Heart left ventricle (tissue), 16 donors: Measurements from ENCODE around the gene TASL. TPM values are rescaled to one million over a fixed set of nuclear protein-coding genes. Genes with fewer than 3 reads are reported as not detected.

ENCODE experiments used
- ATAC-seq, 4 donors: fragments of 200-7000 bp; cut with Tn5 transposase; one replicate each; pipeline ENCODE4 v1.9.1; 2020 to 2022; ENCODE audit warnings: moderate library complexity in 4 of 4, mild to moderate bottlenecking in 3 of 4, moderate number of reproducible peaks in 1 of 4
- DNase-seq, 5 donors: peaks; one replicate each; pipeline ENCODE4 v3.0.0-alpha.2; 2020
- H3K27ac ChIP-seq, 12 donors: fragments of 200-600 bp; sonication (generic) in 4 of 12; one replicate each; pipeline versions ENCODE4 v1.5.0 to v1.8.0; 2016 to 2022; ENCODE audit warnings: mild to moderate bottlenecking in 2 of 12
- H3K27me3 ChIP-seq, 9 donors: fragments of 200-600 bp; sonication (generic) in 2 of 9; one replicate each; pipeline versions ENCODE4 v1.5.1 to v1.8.0; 2016 to 2022; ENCODE audit warnings: mild to moderate bottlenecking in 3 of 9
- H3K36me3 ChIP-seq, 9 donors: fragments of 200-600 bp; sonication (generic) in 2 of 9; one replicate each; pipeline versions ENCODE4 v1.5.0 to v1.8.0; 2018 to 2022; ENCODE audit warnings: mild to moderate bottlenecking in 2 of 9
- H3K4me1 ChIP-seq, 12 donors: fragments of 200-600 bp; sonication (generic) in 4 of 12; one replicate each; pipeline versions ENCODE4 v1.5.0 to v1.8.0; 2016 to 2022; ENCODE audit warnings: mild to moderate bottlenecking in 3 of 12
- H3K4me3 ChIP-seq, 12 donors: fragments of 200-600 bp; sonication (generic) in 4 of 12; one replicate each; pipeline versions ENCODE4 v1.5.0 to v1.8.0; 2017 to 2022; ENCODE audit warnings: mild to moderate bottlenecking in 9 of 12, moderate library complexity in 4 of 12
- H3K9me3 ChIP-seq, 12 donors: fragments of 200-600 bp; sonication (generic) in 4 of 12; one replicate each; pipeline versions ENCODE4 v1.5.0 to v1.8.0; 2016 to 2022; ENCODE audit warnings: mild to moderate bottlenecking in 1 of 12
- CTCF ChIP-seq, 12 donors: fragments of 200-600 bp; sonication (generic) in 4 of 12; IDR thresholded peaks; one replicate each; pipeline versions ENCODE4 v1.5.0 to v1.8.0; 2018 to 2022; ENCODE audit warnings: antibody characterized with exemption in 12 of 12, mild to moderate bottlenecking in 5 of 12
- POLR2A ChIP-seq, 2 donors: fragments of 450-650 bp; IDR thresholded peaks; one replicate each; pipeline ENCODE4 v1.6.1; 2017; ENCODE audit warnings: antibody characterized with exemption in 2 of 2, mild to moderate bottlenecking in 2 of 2, moderate library complexity in 2 of 2
- WGBS, 4 donors: extraction: QIAGEN DNeasy Blood & Tissue Kit in 2 of 4; methylation state at CpG; one replicate each; pipeline versions ENCODE4 v1.1.5 to v1.1.7; 2013 to 2018; 5-methylcytosine and 5-hydroxymethylcytosine counted together
- intact Hi-C, 10 donors: fragments of 100-400 bp; cut with DNase I; formaldehyde crosslinking; loops; one replicate each; pipeline versions ENCODE4 v1.11.1 to v1.14.2; 2022
- polyA plus RNA-seq, 2 donors: library from polyadenylated mRNA; stranded (reverse); fragments of 200-250 nt; gene quantifications; one replicate each; pipeline ENCODE4 v1.2.3, GENCODE V29; 2013
- total RNA-seq, 9 donors: library from RNA; depleted of rRNA in 2 of 9; stranded (reverse); fragments of >200 nt in 2 of 9; fragmentation: NEBNext Ultra II Directional in 3 of 9; extraction: Animal tissue kit (Norgen Biotek cat#: 25700) in 3 of 9; gene quantifications; one replicate each; pipeline versions ENCODE4 v1.1.0 to v1.2.4, GENCODE V29; 2016 to 2023
- donor health status: ischemic (EF 13 %, LVEDD 7.1; RV severe dilation, severe dysfunction).
- donor health status: healthy with polysubstance abuse.
- donor health status: DM: no; HTN: yes; CAD: no.
- donor health status: DM: no; HTN: no; CAD: no.
- donor health status: ischemic (EF 25% LVEDD 6.9; RV normal size, moderate dysfunction).
- donor health status: ischemic (EF 25% LVEDD 5.7; RV mildly dilated, moderate dysfunction).
- donor health status: healthy.
- donor health status: DM: yes; HTN: yes; CAD: no.
- donor health status: ischemic (EF 35%, LVEDD 5.7; RV mildly dilated, moderate dysfunction).
- donor health status: nonischemic (EF 11% LVEDD 7.7; RV severe dilation, severe dysfunction).
- donor health status: DM: yes; HTN: yes; CAD: no.
- donor health status: PGD.
- donor health status: ischemic (EF 29% LVEDD 5.4; RV normal size, mild dysfunction).
- donor health status: nonischemic (EF 23%, LVEDD 6.1; RV moderate dilation, normal function).

TASL gene
- total and polyA plus RNA-seq, 11 donors, result 0.15 to 5.2 (median 0.33) TPM; not detected in 2

- Histone ChIP-seq H3K4me3 (no peak overlapping the region), H3K9me3 (no peaks in the 10 kb centered on the region), H3K36me3 (no peaks in the 10 kb centered on the region), H3K27me3 (no peaks in the 10 kb centered on the region), H3K27ac (peak overlapping the region in 1 of 12 donors; percentile 70), H3K4me1 (peaks cover 0 to 42% (median 0%) of the 10 kb centered on the region in 12 donors)
- TF ChIP-seq CTCF (IDR thresholded peaks at IDR 0.05) (no peak), POLR2A (IDR thresholded peaks at IDR 0.05) (no peak)
- WGBS, 4 donors, result 49 to 69% (median 60%) methylated on average over 6 of the region's 6 CpGs
- intact Hi-C loops, result no loop called here
- DNase-seq (no peak), ATAC-seq (no peak)
Measured at GRCh38 chrX:30593440-30594200, 16.1 kb upstream of the TASL start.

GRCh38 chrX:30592831-30593230 is 15.3 kb upstream of the TASL start:
- intact Hi-C loops, result no loop called here
- no peak for TF ChIP-seq CTCF (IDR thresholded peaks at IDR 0.05)
- TF ChIP-seq POLR2A (IDR thresholded peaks at IDR 0.05), result no peak
- H3K27me3 ChIP-seq, result no peaks in the 10 kb centered on the region
- no peak overlapping the region for H3K4me3 ChIP-seq
- 42 to 58% (median 56%) methylated on average over 3 of the region's 3 CpGs for WGBS, 4 donors
- peak overlapping the region in 1 of 12 donors; percentile 70 for H3K27ac ChIP-seq
- no peaks in the 10 kb centered on the region for H3K9me3 ChIP-seq
- H3K36me3 ChIP-seq, result no peaks in the 10 kb centered on the region
- ATAC-seq (no peak), DNase-seq (no peak)
- H3K4me1 ChIP-seq, result peaks cover 0 to 42% (median 0%) of the 10 kb centered on the region in 12 donors

DNA sequence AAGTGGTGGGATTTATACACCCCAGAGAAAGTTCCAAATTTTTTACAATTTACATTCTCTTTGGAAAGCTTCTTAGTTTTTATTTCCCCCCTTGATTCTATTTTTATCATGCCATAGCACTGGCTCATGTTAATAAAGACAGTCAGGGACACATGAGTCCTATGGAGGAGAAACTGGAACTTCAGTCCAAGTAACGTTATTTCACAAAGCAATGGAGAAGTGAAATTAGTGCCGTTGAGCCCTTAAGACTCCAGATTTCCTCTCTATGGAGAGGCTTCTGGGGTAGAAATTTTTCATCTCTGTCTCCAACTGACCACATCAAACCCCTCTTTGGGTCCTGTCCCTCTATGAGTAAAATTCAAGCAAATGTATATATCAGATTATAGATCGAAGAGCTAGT is 12.8 kb upstream of the TASL start:
- ATAC-seq, result no peak
- peak overlapping the region in 1 of 12 donors; percentile 63 for H3K27ac ChIP-seq
- TF ChIP-seq CTCF (IDR thresholded peaks at IDR 0.05) (no peak), POLR2A (IDR thresholded peaks at IDR 0.05) (no peak)
- H3K4me3 ChIP-seq, result no peak overlapping the region
- peaks cover 0 to 39% (median 0%) of the 10 kb centered on the region in 12 donors for H3K4me1 ChIP-seq
- no peaks in the 10 kb centered on the region for H3K27me3 ChIP-seq
- peaks cover 0 to 5% (median 0%) of the 10 kb centered on the region in 12 donors for H3K9me3 ChIP-seq
- 64 to 71% (median 66%) methylated on average over 3 of the region's 3 CpGs for WGBS, 4 donors
- intact Hi-C loops, result no loop called here
- DNase-seq, result no peak
- H3K36me3 ChIP-seq, result no peaks in the 10 kb centered on the region

GRCh38 chrX:30589146-30589888 is 11.8 kb upstream of the TASL start:
- Histone ChIP-seq H3K36me3 (no peaks in the 10 kb centered on the region), H3K4me3 (no peak overlapping the region), H3K27me3 (no peaks in the 10 kb centered on the region), H3K4me1 (peaks cover 0 to 39% (median 0%) of the 10 kb centered on the region in 12 donors), H3K9me3 (peaks cover 0 to 5% (median 0%) of the 10 kb centered on the region in 12 donors), H3K27ac (peak overlapping the region in 1 of 12 donors; percentile 39)
- peak in 1 of 4 donors; percentile 58 for ATAC-seq
- TF ChIP-seq CTCF (IDR thresholded peaks at IDR 0.05) (no peak), POLR2A (IDR thresholded peaks at IDR 0.05) (no peak)
- DNase-seq, result no peak
- WGBS, 4 donors, result 62 to 67% (median 65%) methylated on average over 5 of the region's 5 CpGs
- intact Hi-C loops, result no loop called here
